Stimulated activated CD4-positive, alpha-beta T cell treated with anti-CD3 and anti-CD28 coated beads, Interleukin-15, amount 100 ng/mL, for 24 hours (primary cell): ENCODE data around the gene KNOP1.
"Not testable (repeated sequence)": the region's sequence is repeated elsewhere in the genome, so short reads cannot be mapped to it uniquely, and the experiment has no call there.

Experiments used
- DNase-seq: peaks from one replicate; pipeline ENCODE4 v3.0.0-alpha.2; 2020

KNOP1 gene

GRCh38 chr16:19679281-19679680 is 38.7 kb downstream of the KNOP1 start:
- not testable (repeated sequence) for DNase-seq

GRCh38 chr16:19678804-19679203 is 39.2 kb downstream of the KNOP1 start:
- DNase-seq, result no peak

GRCh38 chr16:19677402-19677801 is 40.6 kb downstream of the KNOP1 start:
- DNase-seq, result no peak

GRCh38 chr16:19674485-19674884 is 43.5 kb downstream of the KNOP1 start:
- DNase-seq, result no peak

GRCh38 chr16:19672378-19672777 is 45.6 kb downstream of the KNOP1 start:
- no peak for DNase-seq

GRCh38 chr16:19666477-19666876 is 51.5 kb downstream of the KNOP1 start:
- DNase-seq, result no peak

- DNase-seq, result not testable (repeated sequence)
These were observed 52.7 kb downstream of the KNOP1 start for GRCh38 chr16:19665313-19665712.

- no peak for DNase-seq
These were observed 53.9 kb downstream of the KNOP1 start for GRCh38 chr16:19664166-19664565.

GRCh38 chr16:19662351-19662750 is 55.7 kb downstream of the KNOP1 start:
- DNase-seq, result no peak

- DNase-seq, result no peak
These were observed 57.6 kb downstream of the KNOP1 start for GRCh38 chr16:19660432-19660831.

- no peak for DNase-seq
These were observed 58.5 kb downstream of the KNOP1 start for GRCh38 chr16:19659554-19659953.

GRCh38 chr16:19657831-19658230 is 60.2 kb downstream of the KNOP1 start:
- no peak for DNase-seq

- no peak for DNase-seq
These were observed 62.7 kb downstream of the KNOP1 start for GRCh38 chr16:19655242-19655777.

- DNase-seq, result no peak
These were observed 63.9 kb downstream of the KNOP1 start for GRCh38 chr16:19654147-19654546.
